BJ (cell line): ENCODE measurements around the gene APOBR. TPM values are rescaled to one million over a fixed set of nuclear protein-coding genes. Genes with fewer than 3 reads are reported as not detected.
"Not testable (repeated sequence)": the region's sequence is repeated elsewhere in the genome, so short reads cannot be mapped to it uniquely, and the experiment has no call there.

Experiments
- CTCF ChIA-PET: fragments of 350-600 bp; formaldehyde crosslinking; extraction: SDS; loops from one replicate; lab custom pipeline; 2021; ENCODE audit warnings: antibody characterized with exemption, inconsistent platforms; lab: Yijun Ruan, JAX
- POLR2A ChIA-PET: fragments of 300-600 bp; sonication (Branson Sonifier 250); formaldehyde crosslinking; extraction: SDS; loops from one replicate; lab custom pipeline; 2021; ENCODE audit warnings: antibody characterized with exemption; lab: Charles Lee
- DNase-seq: peaks from one replicate; pipeline ENCODE4 v3.0.0-alpha.2; 2011; ENCODE audit warnings: low read depth
- H3K27me3 ChIP-seq: 2 replicates; pipeline ENCODE4 v1.6.0; 2011; ENCODE audit warnings: low read length; ENCODE audit not compliant: control insufficient read depth, insufficient read depth
- H3K36me3 ChIP-seq: 2 replicates; pipeline ENCODE4 v1.5.1; 2011; ENCODE audit warnings: low read length; ENCODE audit not compliant: control insufficient read depth, insufficient read depth
- H3K4me3 ChIP-seq: 2 replicates; pipeline ENCODE4 v1.5.1; 2011; ENCODE audit warnings: low read depth, mild to moderate bottlenecking, control low read depth, low read length
- CTCF ChIP-seq: IDR thresholded peaks from 2 replicates; pipeline ENCODE4 v1.5.1; 2011; ENCODE audit warnings: low read depth, mild to moderate bottlenecking, control low read depth, inconsistent platforms, low read length, moderate library complexity; ENCODE audit not compliant: insufficient read depth
- polyA plus RNA-seq: library from polyadenylated mRNA; depleted of rRNA; stranded (reverse); fragments of >200 nt; gene quantifications from 2 replicates; pipeline ENCODE4 v1.2.3, GENCODE V29; 2011

The APOBR gene
- polyA plus RNA-seq, 1 experiment, result not detected

GRCh38 chr16:28522792-28523191 is 28.3 kb downstream of the APOBR start:
- DNase-seq, result no peak
- CTCF ChIA-PET, result no interaction called here
- no peaks in the 10 kb centered on the region for H3K36me3 ChIP-seq
- POLR2A ChIA-PET, result no interaction called here
- TF ChIP-seq CTCF, result no peak
- H3K4me3 ChIP-seq, result no peak overlapping the region
- peaks cover 1% of the 10 kb centered on the region; the same call in 1 of the 2 replicates for H3K27me3 ChIP-seq

- Histone ChIP-seq H3K27me3 (peaks cover 1% of the 10 kb centered on the region; the same call in 1 of the 2 replicates), H3K36me3 (no peaks in the 10 kb centered on the region), H3K4me3 (no peak overlapping the region)
- CTCF ChIA-PET, result no interaction called here
- TF ChIP-seq CTCF, result no peak
- DNase-seq, result no peak
- POLR2A ChIA-PET, result no interaction called here
Measured at GRCh38 chr16:28524681-28525171, 30.3 kb downstream of the APOBR start.

- TF ChIP-seq CTCF, result no peak
- Histone ChIP-seq H3K4me3 (no peak overlapping the region), H3K36me3 (no peaks in the 10 kb centered on the region), H3K27me3 (peaks cover 1% of the 10 kb centered on the region; the same call in 1 of the 2 replicates)
- CTCF ChIA-PET, result interaction anchor here (0.6 kb wide), 1 partner anchor 41 kb away, joined by 3 read pairs; no protein-coding TSS in a partner anchor
- POLR2A ChIA-PET, result no interaction called here
- DNase-seq, result no peak
Measured at GRCh38 chr16:28526201-28527099, 32.0 kb downstream of the APOBR start.

- POLR2A ChIA-PET, H3K36me3 ChIP-seq, H3K27me3 ChIP-seq, DNase-seq, H3K4me3 ChIP-seq, CTCF ChIA-PET: not testable (repeated sequence)
Measured at GRCh38 chr16:28527100-28527785, 32.8 kb downstream of the APOBR start.

- H3K27me3 ChIP-seq, result peaks cover 1% of the 10 kb centered on the region; the same call in 1 of the 2 replicates
- no peak for DNase-seq
- no peak overlapping the region for H3K4me3 ChIP-seq
- POLR2A ChIA-PET, result no interaction called here
- H3K36me3 ChIP-seq, result no peaks in the 10 kb centered on the region
- TF ChIP-seq CTCF, result no peak
- CTCF ChIA-PET, result interaction anchor here (1.6 kb wide), 1 partner anchor 24 kb away, joined by 3 read pairs; no protein-coding TSS in a partner anchor
Measured at GRCh38 chr16:28527985-28528384, 33.5 kb downstream of the APOBR start.
